NCI-H2107 (cell line): ENCODE measurements around the gene OR10H1.
"Not testable (repeated sequence)": the region's sequence is repeated elsewhere in the genome, so short reads cannot be mapped to it uniquely, and the experiment has no call there.

Experiments
- DNase-seq: peaks from one replicate; lab custom pipeline; 2025; lab: John Stamatoyannopoulos, UW

The OR10H1 gene

GRCh38 chr19:15774159-15774558 is 41.3 kb downstream of the OR10H1 start:
- DNase-seq = not testable (repeated sequence)

- DNase-seq = no peak
These were observed 45.9 kb downstream of the OR10H1 start for GRCh38 chr19:15769586-15769985.

GRCh38 chr19:15759962-15760565 is 55.4 kb downstream of the OR10H1 start:
- DNase-seq = no peak

- no peak for DNase-seq
These were observed 57.1 kb downstream of the OR10H1 start for GRCh38 chr19:15758379-15758778.
